Amniotic epithelial cell (primary cell): ENCODE data around the gene GSTM1.
A peak's percentile ranks its signal among the peaks of the same experiment; 100 is the strongest.

Experiments
- DNase-seq: peaks from one replicate; pipeline ENCODE4 v3.0.0-alpha.2; 2010; ENCODE audit warnings: low read depth

The GSTM1 gene

GRCh38 chr1:109728870-109729269, 41.3 kb downstream of the GSTM1 start:
- DNase-seq = no peak

GRCh38 chr1:109730666-109731065, 43.0 kb downstream of the GSTM1 start:
- no peak for DNase-seq

GRCh38 chr1:109732390-109732881, 44.8 kb downstream of the GSTM1 start:
- no peak for DNase-seq

GRCh38 chr1:109733236-109733870, 45.7 kb downstream of the GSTM1 start:
- DNase-seq = no peak

- peak; percentile 49 for DNase-seq
Measured at GRCh38 chr1:109739738-109740614, 52.4 kb downstream of the GSTM1 start.

- no peak for DNase-seq
Measured at GRCh38 chr1:109740615-109741373, 53.2 kb downstream of the GSTM1 start, which contains the start of gene GSTM3. TSS of gene GSTM3 (minus strand) at chr1:109741038. CDS start at chr1:109740287, 751 bp downstream.
